Renal pelvis (tissue), 4 donors: ENCODE data around the gene IFIT2. TPM values are rescaled to one million over a fixed set of nuclear protein-coding genes. Genes with fewer than 3 reads are reported as not detected.
"Not testable (repeated sequence)": the region's sequence is repeated elsewhere in the genome, so short reads cannot be mapped to it uniquely, and the experiment has no call there.

Experiments used
- DNase-seq: peaks from one replicate; pipeline ENCODE4 v3.0.0-alpha.2; 2013
- polyA plus RNA-seq, 3 donors: library from polyadenylated mRNA; unstranded; fragments of 120-200 nt; gene quantifications; one replicate each; pipeline ENCODE4 v1.2.1, GENCODE V29; 2013; ENCODE audit not compliant: insufficient read length in 3 of 3

IFIT2 gene
- polyA plus RNA-seq, 3 donors: 7.1 to 9.6 (median 8.1) TPM

DNA sequence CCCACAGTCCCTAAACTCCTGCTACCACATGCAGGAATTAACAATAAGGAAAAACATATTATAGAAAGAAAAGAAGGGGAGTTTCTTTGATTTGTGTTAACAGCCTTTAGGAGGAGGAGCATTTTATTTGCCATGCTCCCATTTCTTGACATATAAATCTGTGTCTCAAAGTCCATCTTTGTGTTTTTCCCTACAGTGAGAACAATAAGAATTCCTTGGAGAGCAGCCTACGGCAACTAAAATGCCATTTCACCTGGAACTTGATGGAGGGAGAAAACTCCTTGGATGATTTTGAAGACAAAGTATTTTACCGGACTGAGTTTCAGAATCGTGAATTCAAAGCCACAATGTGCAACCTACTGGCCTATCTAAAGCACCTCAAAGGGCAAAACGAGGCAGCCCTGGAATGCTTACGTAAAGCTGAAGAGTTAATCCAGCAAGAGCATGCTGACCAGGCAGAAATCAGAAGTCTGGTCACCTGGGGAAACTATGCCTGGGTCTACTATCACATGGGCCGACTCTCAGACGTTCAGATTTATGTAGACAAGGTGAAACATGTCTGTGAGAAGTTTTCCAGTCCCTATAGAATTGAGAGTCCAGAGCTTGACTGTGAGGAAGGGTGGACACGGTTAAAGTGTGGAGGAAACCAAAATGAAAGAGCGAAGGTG, 4.1 kb downstream of the IFIT2 start:
- no peak for DNase-seq

DNA sequence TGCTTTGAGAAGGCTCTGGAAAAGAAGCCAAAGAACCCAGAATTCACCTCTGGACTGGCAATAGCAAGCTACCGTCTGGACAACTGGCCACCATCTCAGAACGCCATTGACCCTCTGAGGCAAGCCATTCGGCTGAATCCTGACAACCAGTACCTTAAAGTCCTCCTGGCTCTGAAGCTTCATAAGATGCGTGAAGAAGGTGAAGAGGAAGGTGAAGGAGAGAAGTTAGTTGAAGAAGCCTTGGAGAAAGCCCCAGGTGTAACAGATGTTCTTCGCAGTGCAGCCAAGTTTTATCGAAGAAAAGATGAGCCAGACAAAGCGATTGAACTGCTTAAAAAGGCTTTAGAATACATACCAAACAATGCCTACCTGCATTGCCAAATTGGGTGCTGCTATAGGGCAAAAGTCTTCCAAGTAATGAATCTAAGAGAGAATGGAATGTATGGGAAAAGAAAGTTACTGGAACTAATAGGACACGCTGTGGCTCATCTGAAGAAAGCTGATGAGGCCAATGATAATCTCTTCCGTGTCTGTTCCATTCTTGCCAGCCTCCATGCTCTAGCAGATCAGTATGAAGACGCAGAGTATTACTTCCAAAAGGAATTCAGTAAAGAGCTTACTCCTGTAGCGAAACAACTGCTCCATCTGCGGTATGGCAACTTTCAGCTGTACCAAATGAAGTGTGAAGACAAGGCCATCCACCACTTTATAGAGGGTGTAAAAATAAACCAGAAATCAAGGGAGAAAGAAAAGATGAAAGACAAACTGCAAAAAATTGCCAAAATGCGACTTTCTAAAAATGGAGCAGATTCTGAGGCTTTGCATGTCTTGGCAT, 4.8 kb downstream of the IFIT2 start:
- no peak for DNase-seq

DNA sequence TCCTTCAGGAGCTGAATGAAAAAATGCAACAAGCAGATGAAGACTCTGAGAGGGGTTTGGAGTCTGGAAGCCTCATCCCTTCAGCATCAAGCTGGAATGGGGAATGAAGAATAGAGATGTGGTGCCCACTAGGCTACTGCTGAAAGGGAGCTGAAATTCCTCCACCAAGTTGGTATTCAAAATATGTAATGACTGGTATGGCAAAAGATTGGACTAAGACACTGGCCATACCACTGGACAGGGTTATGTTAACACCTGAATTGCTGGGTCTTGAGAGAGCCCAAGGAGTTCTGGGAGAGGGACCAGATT, 5.4 kb downstream of the IFIT2 start:
- no peak for DNase-seq

DNA sequence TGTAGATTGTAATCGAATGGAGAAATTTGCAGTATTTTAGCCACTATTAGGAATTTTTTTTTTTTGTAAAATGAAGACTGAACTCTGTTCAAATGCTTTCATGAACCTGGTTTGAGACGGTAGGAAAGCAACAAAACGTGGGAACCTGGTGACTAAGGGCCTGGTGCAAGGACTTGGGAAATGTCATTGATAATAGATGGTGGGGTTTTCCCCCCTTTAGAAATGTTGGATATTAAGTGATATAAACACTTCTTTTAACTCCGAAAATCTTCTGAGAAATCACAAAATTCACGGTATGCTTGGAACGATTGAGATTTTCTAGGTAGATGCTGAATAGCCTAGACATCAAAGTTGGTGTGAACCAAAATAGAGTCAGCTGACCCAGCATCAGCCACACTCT, 6.4 kb downstream of the IFIT2 start:
- no peak for DNase-seq

DNA sequence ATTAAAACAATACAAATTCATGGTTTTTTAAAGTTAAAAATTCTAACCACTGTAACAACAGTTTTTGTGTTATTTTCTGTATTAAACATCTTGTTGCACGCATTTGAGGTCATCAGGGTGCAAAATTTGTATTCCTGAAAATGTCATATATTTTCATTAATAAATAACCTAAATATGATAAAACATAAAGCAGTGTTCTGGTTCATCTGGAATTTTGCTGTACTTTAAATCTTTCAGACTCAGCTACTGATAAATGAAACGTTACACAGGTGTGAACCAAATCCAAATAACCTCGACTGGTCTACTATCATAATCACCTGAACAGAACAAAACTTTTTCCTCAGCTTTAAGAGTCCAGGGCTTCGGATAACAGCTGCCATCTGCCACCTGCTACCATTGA, 6.9 kb downstream of the IFIT2 start:
- DNase-seq: no peak

DNA sequence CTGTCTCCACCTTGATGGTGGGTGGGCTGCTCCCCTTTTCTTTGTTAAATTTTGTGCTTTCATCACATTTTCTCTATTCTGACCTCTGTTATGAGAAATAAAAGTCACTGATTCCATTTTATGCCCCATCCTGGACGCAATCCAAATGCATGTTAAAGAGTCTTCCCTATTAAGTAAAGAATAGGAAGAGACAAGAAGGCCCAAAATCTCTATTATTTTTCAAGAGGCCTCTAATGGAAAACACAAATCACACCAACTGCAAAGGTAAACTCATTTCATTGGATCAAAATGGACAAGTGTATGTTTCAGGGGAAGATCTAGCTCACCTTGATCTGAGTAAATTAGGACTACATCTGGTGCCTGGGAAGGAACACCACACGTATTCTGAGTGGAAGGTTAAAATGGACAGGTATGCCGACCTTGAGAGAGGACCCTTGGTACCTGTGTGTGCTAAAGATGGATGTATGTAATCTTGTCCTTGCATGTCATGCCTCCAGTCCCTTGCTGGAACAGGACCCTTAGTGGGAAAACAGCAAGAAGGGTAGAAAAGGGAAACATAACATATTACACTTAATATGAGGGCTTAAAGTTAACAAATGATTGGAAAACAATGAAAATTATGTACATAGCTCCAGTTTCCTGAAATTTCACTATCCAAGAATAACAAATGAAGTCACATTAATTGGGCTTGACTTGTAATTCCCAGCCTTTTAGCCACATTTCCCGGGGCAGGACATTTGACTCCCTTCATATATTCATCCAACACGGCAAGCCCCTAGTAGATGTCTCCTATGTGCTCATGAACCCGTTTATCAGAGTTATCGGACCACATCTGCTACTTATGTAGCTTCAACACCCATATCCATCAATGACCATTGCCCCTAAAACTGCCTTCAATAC, 7.6 kb downstream of the IFIT2 start:
- DNase-seq: no peak

DNA sequence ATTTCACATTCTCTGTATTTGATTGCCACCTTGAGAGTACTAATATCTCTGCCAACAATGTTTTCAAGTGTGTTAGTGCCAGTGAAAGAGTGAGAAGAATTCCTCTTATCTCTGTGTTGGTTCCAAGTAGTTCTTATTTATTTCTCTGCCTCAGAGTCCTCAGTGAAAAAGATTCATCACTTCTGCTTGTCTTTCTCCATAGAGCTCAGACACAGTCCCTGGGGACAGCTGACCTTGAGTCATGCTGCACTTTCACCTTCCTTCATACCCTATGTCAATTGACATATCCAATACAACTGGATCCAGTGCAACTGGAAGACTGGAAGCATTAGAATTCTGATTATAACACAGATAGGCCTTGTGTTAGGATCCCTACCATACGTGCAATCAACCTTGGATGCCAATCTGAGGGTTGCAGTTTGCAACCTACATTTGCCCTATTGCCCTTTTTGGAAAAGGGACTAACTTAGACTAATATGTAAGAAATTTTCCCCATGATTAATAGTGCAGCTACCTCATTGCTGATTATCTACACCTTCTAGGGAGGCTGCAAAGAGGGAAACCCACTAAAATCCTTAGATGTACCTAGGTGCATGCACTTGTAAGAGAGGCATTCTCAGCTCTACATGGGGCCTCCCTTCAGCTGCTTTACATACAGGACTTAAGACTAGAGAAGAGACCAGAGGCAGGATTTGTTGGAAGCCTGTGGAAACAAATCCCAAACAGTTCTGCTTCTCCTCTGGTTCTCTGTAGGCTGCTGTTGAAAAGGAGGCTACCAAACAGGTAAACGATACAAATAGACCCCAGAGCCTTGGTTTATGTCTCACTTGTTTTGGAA, 8.4 kb downstream of the IFIT2 start:
- no peak for DNase-seq

DNA sequence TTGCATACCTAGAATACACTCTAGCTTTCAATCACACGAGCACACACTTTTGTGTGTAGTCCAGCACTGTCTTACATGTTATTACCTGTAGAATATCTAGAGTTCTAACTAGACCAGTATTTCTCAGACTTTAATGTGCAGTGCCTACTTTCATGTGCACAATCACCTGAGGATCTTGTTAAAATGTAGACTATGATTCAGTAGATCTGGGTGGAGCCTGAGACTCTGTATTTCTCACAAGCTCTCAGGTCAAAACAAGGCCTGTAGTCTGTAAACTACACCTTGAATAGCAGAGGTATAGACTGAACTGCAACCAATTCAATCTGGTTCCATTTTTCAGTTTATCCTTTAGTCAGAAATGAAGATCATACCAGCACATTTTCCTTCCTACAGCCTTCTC, 11.1 kb downstream of the IFIT2 start:
- no peak for DNase-seq

DNA sequence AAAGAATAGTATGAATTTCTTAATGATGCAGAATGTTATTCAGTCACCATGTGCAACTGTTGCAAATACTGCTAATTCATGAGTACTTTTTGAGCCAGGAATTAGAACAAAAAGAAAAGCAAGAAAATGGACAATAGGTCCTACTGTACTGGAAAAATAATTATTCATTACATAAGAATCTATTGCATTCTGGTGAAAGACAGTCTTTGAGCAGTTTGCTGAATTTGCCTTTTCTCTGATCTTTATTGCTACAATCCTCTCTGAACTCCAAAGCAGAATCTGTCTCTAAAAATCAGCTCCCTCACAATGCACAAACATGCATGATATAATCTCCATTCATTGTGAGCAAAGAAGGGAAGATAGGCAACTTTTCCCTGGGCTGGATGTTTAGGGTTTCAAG, 12.8 kb downstream of the IFIT2 start:
- DNase-seq: no peak

DNA sequence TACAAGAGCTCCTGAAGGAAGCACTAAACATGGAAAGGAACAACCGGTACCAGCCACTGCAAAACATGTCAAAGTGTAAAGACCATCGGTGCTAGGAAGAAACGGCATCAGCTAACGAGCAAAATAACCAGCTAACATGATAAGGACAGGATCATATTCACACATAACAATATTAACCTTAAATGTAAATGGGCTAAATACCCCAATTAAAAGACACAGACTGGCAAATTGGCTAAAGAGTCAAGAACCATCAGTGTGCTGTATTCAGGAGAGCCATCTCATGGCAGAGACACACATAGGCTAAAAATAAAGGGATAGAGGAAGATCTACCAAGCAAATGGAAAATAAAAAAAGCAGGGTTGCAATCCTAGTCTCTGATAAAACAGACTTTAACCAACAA, 16.2 kb downstream of the IFIT2 start:
- not testable (repeated sequence) for DNase-seq

DNA sequence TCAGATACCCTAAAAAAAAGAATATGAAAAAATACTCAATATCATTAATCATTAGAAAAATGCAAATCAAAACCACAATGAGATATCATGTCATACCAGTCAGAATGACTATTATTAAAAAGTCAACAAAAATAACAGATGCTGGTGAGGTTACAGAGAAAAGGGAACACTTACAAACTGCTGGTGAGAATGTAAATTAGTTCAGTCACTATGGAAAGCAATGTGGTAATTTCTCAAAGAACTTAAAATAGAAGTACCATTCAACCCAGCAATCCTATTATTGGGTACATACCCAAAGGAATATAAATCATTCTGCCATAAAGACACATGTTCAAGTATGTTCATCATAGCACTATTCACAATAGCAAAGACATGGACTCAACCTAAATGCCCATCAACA, 23.2 kb downstream of the IFIT2 start:
- not testable (repeated sequence) for DNase-seq

DNA sequence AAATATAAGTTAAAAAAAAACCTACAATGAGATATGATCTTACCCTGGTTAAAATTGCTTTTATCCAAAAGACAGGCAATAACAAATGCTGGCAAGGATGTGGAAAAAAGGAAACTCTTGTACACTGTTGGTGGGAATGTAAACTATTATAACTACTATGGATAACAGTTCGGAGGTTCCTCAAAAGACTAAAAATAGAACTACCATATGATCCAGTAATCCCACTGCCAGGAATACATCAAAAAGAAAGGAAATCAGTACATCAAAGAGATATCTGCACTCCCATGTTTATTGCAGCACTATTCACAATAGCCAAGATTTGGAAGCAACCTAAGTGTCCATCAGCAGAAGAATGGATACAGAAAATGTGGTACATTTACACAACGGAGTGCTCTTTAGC, 24.0 kb downstream of the IFIT2 start:
- DNase-seq: not testable (repeated sequence)

DNA sequence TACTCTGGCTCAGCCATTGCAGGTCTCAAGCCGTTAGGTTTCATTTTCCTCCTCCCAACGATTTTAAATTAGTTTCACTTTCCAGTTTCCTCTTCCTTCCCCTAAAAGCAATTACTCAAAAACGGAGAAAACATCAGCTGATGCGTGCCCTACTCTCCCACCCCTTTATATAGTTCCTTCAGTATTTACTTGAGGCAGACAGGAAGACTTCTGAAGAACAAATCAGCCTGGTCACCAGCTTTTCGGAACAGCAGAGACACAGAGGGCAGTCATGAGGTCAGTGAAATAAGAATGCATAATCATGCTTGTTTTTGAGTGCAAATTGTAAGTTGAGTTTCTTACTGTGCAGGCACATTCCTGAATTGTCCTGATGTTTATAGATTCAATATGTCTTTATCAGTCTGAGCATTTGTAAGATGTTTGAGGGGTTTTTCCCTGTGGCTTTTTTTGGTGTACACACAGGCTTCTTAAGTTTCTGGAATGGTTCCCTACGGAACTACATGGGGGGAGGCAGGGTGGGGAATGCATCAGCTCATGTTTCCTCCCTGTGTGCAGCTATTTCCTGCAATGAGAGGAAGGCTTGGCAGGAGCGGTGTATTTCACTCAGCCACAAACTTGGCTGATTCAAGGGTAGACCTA, 26.1 kb downstream of the IFIT2 start, which contains the start of gene IFIT3:
IFIT3 (plus strand) TSS at position 195 of the 639 bp plus-strand sequence; CDS start at position 272, 77 bp downstream.
- DNase-seq: peak; percentile 91

DNA sequence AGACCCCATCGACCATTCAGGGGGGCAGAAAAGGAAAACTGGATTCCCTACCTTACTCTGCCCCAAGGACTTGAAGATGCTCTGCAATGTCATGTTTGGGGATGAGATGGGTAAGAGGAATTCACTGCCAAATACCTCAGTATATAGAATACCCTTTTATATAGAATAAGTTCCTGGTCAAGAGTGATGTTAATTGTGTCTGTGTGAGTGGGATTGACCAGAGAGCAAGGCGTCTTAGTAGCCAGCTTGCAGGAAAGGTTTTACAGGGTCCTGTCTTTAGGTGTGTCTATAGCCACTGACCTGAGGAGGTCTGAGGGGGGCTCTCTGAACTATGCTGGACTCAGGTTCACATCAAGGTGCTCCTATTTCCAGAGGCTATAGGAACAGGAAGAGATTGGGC, 27.3 kb downstream of the IFIT2 start:
- DNase-seq: no peak

DNA sequence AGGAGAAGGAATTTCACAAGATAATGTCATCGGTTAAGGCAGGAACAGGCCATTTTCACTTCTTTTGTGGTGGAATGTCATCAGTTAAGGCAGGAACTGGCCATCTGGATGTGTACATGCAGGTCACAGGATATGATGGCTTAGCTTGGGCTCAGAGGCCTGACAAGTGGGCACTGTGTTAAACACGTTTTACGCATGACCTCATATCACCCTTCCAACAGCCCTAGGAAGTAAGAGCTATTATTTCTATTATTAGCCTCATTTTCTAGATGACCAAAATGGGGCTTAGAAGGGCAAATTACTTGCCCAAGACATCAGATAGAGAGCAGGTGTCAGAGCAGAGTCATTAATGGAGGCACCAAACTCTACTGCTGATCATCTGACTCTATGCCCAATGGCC, 28.2 kb downstream of the IFIT2 start:
- DNase-seq: not testable (repeated sequence)

DNA sequence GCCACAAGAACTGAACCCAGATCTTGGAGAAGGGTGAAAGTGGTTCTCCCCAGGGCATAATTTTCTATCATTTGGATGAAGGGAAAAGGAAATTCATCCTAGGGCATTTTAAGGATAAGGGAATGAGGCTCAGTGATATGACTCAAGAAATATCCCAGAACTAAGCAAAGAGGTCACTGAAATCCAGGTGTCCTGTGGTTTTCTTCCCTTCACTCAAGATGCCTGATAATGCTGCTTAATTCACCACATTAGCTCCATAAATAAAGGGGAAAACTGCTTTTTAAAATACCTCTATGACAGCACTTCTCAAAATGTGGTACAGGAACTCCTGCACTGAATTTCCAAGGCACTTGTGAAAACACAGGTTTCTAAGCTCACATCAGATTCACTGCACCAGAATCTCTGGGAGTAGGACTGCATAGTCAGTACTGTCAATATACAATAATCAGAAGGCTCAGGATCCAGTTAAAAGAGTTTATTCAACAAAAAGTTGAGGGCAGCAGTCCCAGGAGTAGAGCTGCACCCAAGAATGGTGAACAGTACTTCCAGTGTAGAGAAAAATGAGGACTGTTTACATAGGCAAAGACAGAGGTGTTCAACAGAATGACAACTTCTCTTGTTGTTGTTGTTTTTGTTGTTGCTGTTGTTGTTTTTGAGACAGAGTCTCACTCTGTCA, 28.8 kb downstream of the IFIT2 start:
- no peak for DNase-seq

DNA sequence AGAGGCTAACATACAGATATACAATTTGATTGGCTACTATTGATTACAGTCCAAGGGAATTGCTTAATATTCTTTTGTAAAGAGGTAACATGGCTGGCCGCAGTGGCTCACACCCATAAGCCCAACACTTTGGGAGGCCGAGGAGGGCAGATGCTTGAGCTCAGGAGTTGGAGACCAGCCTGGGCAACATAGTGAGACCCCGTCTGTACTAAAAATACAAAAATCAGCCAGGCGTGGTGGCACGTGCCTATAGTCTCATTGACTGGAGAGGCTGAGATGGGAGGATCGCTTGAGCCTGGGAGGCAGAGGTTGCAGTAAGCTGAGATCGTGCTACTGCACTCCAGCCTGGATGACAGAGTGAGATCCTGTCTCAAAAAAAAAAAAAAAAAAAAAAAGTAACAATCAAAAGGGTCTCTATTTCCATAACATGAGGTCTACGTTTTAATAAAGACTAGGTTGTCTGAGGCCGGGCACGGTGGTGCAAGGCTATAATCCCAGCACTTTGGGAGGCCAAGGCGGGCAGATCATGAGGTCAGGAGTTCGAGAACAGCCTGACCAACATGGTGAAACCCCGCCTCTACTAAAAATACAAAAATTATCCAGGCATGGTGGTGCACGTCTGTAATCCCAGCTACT, 29.8 kb downstream of the IFIT2 start:
- not testable (repeated sequence) for DNase-seq

DNA sequence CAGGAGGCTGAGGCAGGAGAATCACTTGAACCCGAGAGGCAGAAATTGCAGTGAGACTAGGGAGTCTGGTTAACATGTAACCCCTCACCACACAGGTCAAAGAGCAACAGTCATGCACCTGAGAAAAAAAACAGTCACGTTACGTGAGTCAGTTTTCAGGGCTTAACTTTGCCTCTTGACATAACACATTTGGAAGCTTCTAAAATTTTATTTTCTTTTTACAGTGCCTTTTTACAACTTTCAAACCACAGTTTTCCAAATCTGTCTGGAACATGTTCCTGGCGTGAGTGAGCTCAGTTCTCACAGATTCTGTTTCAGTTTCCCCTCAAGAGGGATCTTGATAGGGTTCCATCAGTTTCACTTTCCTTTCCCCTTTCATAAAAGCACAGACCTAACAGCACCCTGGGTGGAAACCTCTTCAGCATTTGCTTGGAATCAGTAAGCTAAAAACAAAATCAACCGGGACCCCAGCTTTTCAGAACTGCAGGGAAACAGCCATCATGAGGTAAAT, 30.3 kb downstream of the IFIT2 start:
- DNase-seq: no peak

DNA sequence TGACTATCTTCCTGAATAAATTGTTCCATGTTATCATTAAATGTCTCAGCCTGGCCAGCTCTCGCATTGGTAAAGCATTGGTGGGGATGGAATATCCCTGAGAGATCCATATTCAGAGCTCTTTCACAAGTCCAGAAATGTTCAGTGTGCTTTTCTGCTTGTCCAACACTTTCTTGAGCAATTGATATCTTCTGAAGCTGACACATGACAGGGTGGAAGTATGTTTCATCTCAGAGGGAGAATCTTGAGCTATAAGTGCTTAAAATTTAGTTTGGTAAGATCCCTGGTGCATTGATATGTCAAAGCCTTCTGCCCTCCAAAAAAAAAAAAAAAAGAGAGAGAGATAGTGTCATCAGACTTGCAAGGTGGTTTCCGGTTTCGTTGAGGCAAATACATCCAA, 33.4 kb downstream of the IFIT2 start:
- DNase-seq: no peak

DNA sequence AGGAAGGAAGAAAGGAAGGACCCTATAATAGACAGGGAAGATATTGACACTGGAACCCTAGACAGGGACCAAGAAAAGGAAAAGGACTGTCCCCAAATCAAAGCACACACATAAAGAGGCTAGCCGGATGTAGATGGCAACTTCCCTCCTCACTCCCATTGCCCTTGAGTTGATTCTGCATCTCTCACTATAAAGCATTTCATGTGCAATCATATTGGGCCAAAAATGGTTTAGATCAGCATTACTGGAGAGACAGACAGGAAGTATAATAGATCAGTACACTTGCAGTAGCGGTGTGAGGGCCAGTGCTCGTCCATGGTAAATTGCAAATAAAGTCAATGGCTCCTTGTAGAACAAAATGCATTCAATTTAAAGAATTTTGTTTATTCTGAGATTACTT, 34.4 kb downstream of the IFIT2 start:
- no peak for DNase-seq
